IMR-90 (cell line): Measurements from ENCODE around the gene TMEM117. TPM values are rescaled to one million over a fixed set of nuclear protein-coding genes. Genes with fewer than 3 reads are reported as not detected.

Experiments used
- ATAC-seq: fragments of 200-7000 bp; cut with Tn5 transposase; 2 replicates; pipeline ENCODE4 v1.9.1; 2020; ENCODE audit warnings: low read depth, mild to moderate bottlenecking, moderate library complexity
- BruUV-seq: library from RNA; stranded (reverse); fragments of 400-500 nt; replicated peaks from 2 replicates; lab custom pipeline; 2021; lab: Mats Ljungman, UMichigan
- CTCF ChIA-PET: fragments of 300-600 bp; formaldehyde crosslinking; extraction: SDS; loops from one replicate; lab custom pipeline; 2021; ENCODE audit warnings: antibody characterized with exemption; lab: Yijun Ruan, JAX
- POLR2A ChIA-PET: fragments of 300-600 bp; sonication (Branson Sonifier 250); formaldehyde crosslinking; loops from one replicate; lab custom pipeline; 2022; ENCODE audit warnings: antibody characterized with exemption; ENCODE audit not compliant: unreplicated experiment; lab: Charles Lee
- DNase-seq: peaks from one replicate; pipeline ENCODE4 v3.0.0; 2013
- H2AFZ ChIP-seq: replicated peaks from 2 replicates; pipeline ENCODE3; 2013; ENCODE audit warnings: low read length, mild to moderate bottlenecking; ENCODE audit not compliant: poor library complexity
- H2AK5ac ChIP-seq: 2 replicates; pipeline ENCODE4 v1.6.1; 2013; ENCODE audit warnings: low read depth, low read length, inconsistent platforms
- H2AK9ac ChIP-seq: replicated peaks from 2 replicates; pipeline ENCODE3; 2013; ENCODE audit warnings: mild to moderate bottlenecking, low read depth, low read length, moderate library complexity; ENCODE audit not compliant: poor library complexity
- H2BK120ac ChIP-seq: 2 replicates; pipeline ENCODE4 v1.6.1; 2013; ENCODE audit warnings: low read depth, low read length, inconsistent platforms
- H2BK15ac ChIP-seq: 3 replicates; pipeline ENCODE4 v1.6.1; 2013; ENCODE audit warnings: low read depth, low read length, inconsistent platforms
- H2BK20ac ChIP-seq: 2 replicates; pipeline ENCODE4 v1.6.1; 2013; ENCODE audit warnings: low read depth, mild to moderate bottlenecking, inconsistent platforms, low read length, moderate library complexity
- H2BK5ac ChIP-seq: 2 replicates; pipeline ENCODE4 v1.6.1; 2013; ENCODE audit warnings: mild to moderate bottlenecking, low read depth, low read length, inconsistent platforms; ENCODE audit not compliant: poor library complexity, severe bottlenecking
- H3K14ac ChIP-seq: replicated peaks from 2 replicates; pipeline ENCODE4 v1.6.1; 2013; ENCODE audit warnings: low read depth, low read length, inconsistent platforms
- H3K18ac ChIP-seq: 2 replicates; pipeline ENCODE4 v1.6.1; 2013; ENCODE audit warnings: low read depth, low read length, control low read depth
- H3K23ac ChIP-seq: 2 replicates; pipeline ENCODE4 v1.6.1; 2013; ENCODE audit warnings: low read depth, low read length, inconsistent platforms
- H3K27ac ChIP-seq: 2 replicates; pipeline ENCODE4 v1.5.1; 2013; ENCODE audit warnings: mild to moderate bottlenecking, control low read depth, low read length; ENCODE audit not compliant: insufficient read depth
- H3K27me3 ChIP-seq: 2 replicates; pipeline ENCODE4 v1.6.1; 2013; ENCODE audit warnings: low read length; ENCODE audit not compliant: control insufficient read depth, insufficient read depth
- H3K36me3 ChIP-seq: 2 replicates; pipeline ENCODE4 v1.6.1; 2013; ENCODE audit warnings: low read length, mixed read lengths; ENCODE audit not compliant: control insufficient read depth, insufficient read depth
- H3K4ac ChIP-seq: 2 replicates; pipeline ENCODE4 v1.6.1; 2013; ENCODE audit warnings: low read depth, low read length, inconsistent platforms
- H3K4me1 ChIP-seq: 2 replicates; pipeline ENCODE4 v1.6.1; 2013; ENCODE audit warnings: low read length, mixed read lengths; ENCODE audit not compliant: control insufficient read depth, insufficient read depth
- H3K4me2 ChIP-seq: 2 replicates; pipeline ENCODE4 v1.6.1; 2013; ENCODE audit warnings: low read depth, mild to moderate bottlenecking, control low read depth, low read length, moderate library complexity
- H3K4me3 ChIP-seq: 2 replicates; pipeline ENCODE4 v1.5.1; 2013; ENCODE audit warnings: low read depth, mild to moderate bottlenecking, control low read depth, low read length, moderate library complexity; ENCODE audit not compliant: insufficient read depth
- H3K56ac ChIP-seq: 2 replicates; pipeline ENCODE4 v1.6.1; 2013; ENCODE audit warnings: low read length, inconsistent platforms; ENCODE audit not compliant: insufficient read depth; ENCODE audit errors: extremely low read depth
- H3K79me1 ChIP-seq, 2 experiments: 2 replicates each; pipeline ENCODE4 v1.6.1; 2013; ENCODE audit warnings: low read length in 2 of 2, inconsistent platforms in 1 of 2, low read depth in 1 of 2
- H3K9ac ChIP-seq: 2 replicates; pipeline ENCODE4 v1.6.1; 2013; ENCODE audit warnings: low read depth, low read length, control low read depth
- H3K9me1 ChIP-seq: 2 replicates; pipeline ENCODE4 v1.6.1; 2013; ENCODE audit warnings: low read length, inconsistent platforms; ENCODE audit not compliant: insufficient read depth
- H3K9me3 ChIP-seq: 2 replicates; pipeline ENCODE4 v1.6.1; 2013; ENCODE audit warnings: low read length; ENCODE audit not compliant: control insufficient read depth, insufficient read depth
- H4K20me1 ChIP-seq: 2 replicates; pipeline ENCODE4 v1.6.1; 2013; ENCODE audit warnings: low read length, inconsistent platforms; ENCODE audit not compliant: insufficient read depth
- H4K5ac ChIP-seq: 2 replicates; pipeline ENCODE4 v1.6.1; 2013; ENCODE audit warnings: mild to moderate bottlenecking, low read depth, low read length, control low read depth
- H4K8ac ChIP-seq, 2 experiments: 2 replicates each; pipeline ENCODE4 v1.6.1; 2013; ENCODE audit warnings: low read depth in 2 of 2, low read length in 2 of 2, control low read depth in 1 of 2, inconsistent platforms in 1 of 2
- H4K91ac ChIP-seq: 2 replicates; pipeline ENCODE4 v1.6.1; 2013; ENCODE audit warnings: low read depth, low read length, inconsistent platforms; ENCODE audit not compliant: insufficient read depth
- BHLHE40 ChIP-seq: fragments of 150-350 bp; IDR thresholded peaks from 2 replicates; pipeline ENCODE4 v1.6.1; 2016; ENCODE audit warnings: mild to moderate bottlenecking, low read depth, low read length
- CEBPB ChIP-seq: IDR thresholded peaks from 2 replicates; pipeline ENCODE4 v1.6.1; 2012; ENCODE audit warnings: low read depth, low read length, improper control_type of control experiment
- CHD1 ChIP-seq: IDR thresholded peaks from 2 replicates; pipeline ENCODE4 v1.6.1; 2012; ENCODE audit warnings: low read depth, low read length, improper control_type of control experiment
- CTCF ChIP-seq: conservative IDR thresholded peaks from 2 replicates; pipeline ENCODE4 v1.5.1; 2012; ENCODE audit warnings: mild to moderate bottlenecking, low read depth, low read length, improper control_type of control experiment
- FOS ChIP-seq: fragments of 150-350 bp; IDR thresholded peaks from 2 replicates; pipeline ENCODE4 v1.6.1; 2016; ENCODE audit warnings: low read depth, low read length
- MAFK ChIP-seq: IDR thresholded peaks from 2 replicates; pipeline ENCODE4 v1.6.1; 2012; ENCODE audit warnings: low read depth, low read length, improper control_type of control experiment
- MAZ ChIP-seq: IDR thresholded peaks from 2 replicates; pipeline ENCODE4 v1.6.1; 2012; ENCODE audit warnings: low read depth, mild to moderate bottlenecking, low read length, improper control_type of control experiment, moderate library complexity, borderline replicate concordance
- MXI1 ChIP-seq: IDR thresholded peaks from 2 replicates; pipeline ENCODE4 v1.6.1; 2012; ENCODE audit warnings: low read depth, mild to moderate bottlenecking, low read length, moderate library complexity, borderline replicate concordance
- POLR2A ChIP-seq: IDR thresholded peaks from 2 replicates; pipeline ENCODE4 v1.6.1; 2012; ENCODE audit warnings: mild to moderate bottlenecking, low read depth, low read length
- RCOR1 ChIP-seq: IDR thresholded peaks from 2 replicates; pipeline ENCODE4 v1.6.1; 2012; ENCODE audit warnings: mild to moderate bottlenecking, low read length, improper control_type of control experiment; ENCODE audit not compliant: insufficient replicate concordance
- SMC3 ChIP-seq: fragments of 150-350 bp; IDR thresholded peaks from 2 replicates; pipeline ENCODE4 v1.6.1; 2016; ENCODE audit warnings: low read depth, mild to moderate bottlenecking, antibody characterized with exemption, low read length, moderate library complexity
- WGBS, 2 experiments: methylation state at CpG; one replicate each; pipeline versions ENCODE4 v1.1.5 to v1.1.7; 2013; ENCODE audit warnings: missing lambda C conversion rate in 2 of 2; ENCODE audit not compliant: insufficient read length in 1 of 2; ENCODE audit errors: extremely low coverage in 2 of 2; 5-methylcytosine and 5-hydroxymethylcytosine counted together
- dilution Hi-C: fragments of 300-500 bp; cut with HindIII; formaldehyde crosslinking; loops from one replicate; pipeline ENCODE4 v1.14.3; 2018; ENCODE audit warnings: low sequenced_read_pairs; ENCODE audit not compliant: unreplicated experiment
- in situ Hi-C: fragments of 300-500 bp; cut with MboI; formaldehyde crosslinking; loops from 3 replicates; pipeline ENCODE4 v1.14.3; 2019; ENCODE audit warnings: low sequenced_read_pairs, inconsistent platforms, mixed read lengths
- intact Hi-C: fragments of 100-400 bp; cut with micrococcal nuclease; formaldehyde crosslinking; loops from 2 replicates; pipeline ENCODE4 v1.10.0; 2022
- polyA plus RNA-seq, 3 experiments: library from polyadenylated mRNA; depleted of rRNA; stranded (reverse); fragments of >200 nt; gene quantifications; 2 replicates each; pipeline ENCODE4 v1.2.3, GENCODE V29; 2012; ENCODE audit warnings: low replicate concordance in 1 of 3
- total RNA-seq: library from RNA; depleted of rRNA; stranded (reverse); fragments of >200 nt; gene quantifications from 2 replicates; pipeline ENCODE4 v1.2.3, GENCODE V29; 2012
- TF ChIP-seq, protein P1 (sequence below): fragments of 150-350 bp; IDR thresholded peaks from 2 replicates; pipeline ENCODE4 v1.6.1; 2017; ENCODE audit warnings: mild to moderate bottlenecking, antibody characterized with exemption, low read length, low read depth
- TF ChIP-seq, protein P2 (sequence below): fragments of 150-350 bp; IDR thresholded peaks from 2 replicates; pipeline ENCODE4 v1.6.1; 2016; ENCODE audit warnings: low read depth, mild to moderate bottlenecking, low read length, moderate library complexity, borderline replicate concordance

Gene TMEM117
- total and polyA plus RNA-seq, 2 of the 4 experiments (the other 2 are of a cell fraction): 8.7 to 21.0 TPM

DNA sequence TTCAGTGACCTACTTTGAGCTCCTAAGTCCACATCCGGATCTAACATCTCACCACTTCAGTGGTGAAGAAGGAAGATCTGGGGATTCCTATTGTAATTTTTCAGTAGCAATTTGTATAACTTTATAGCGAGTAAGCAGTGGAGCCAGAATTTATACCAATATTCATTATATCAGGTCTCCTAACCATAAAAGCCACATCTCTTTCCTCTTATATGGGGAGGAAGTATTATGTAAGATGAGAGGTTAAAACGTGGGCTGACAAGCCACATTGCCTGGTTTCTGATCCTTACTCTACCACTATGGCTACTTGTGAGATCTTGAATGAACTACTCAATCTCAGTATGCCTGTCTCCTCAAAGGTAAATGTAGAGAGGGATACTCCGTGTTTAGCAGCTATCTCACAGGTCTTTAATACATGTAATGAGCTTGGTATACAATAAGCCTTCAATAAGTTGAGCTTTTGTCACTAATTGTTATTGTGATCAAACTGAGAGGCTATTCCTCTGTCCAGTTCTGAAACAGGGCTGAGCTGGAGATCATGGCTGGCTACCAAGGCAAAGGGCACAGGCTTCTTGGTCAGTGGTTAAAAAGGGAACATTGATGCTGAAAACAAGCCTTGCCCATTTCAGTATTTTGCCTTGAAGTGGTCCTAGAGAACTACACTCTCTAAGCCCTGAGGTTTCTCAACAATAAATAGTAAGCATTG is 3.3 kb upstream of the TMEM117 start:
- no peak overlapping the region for H3K4ac ChIP-seq
- no peak overlapping the region for H3K14ac ChIP-seq
- intact Hi-C loops: no loop called here
- H3K36me3 ChIP-seq: no peaks in the 10 kb centered on the region
- H3K23ac ChIP-seq: no peak overlapping the region
- H2AK9ac ChIP-seq: no peak overlapping the region
- no peak overlapping the region for H3K27ac ChIP-seq
- H2BK5ac ChIP-seq: no peak overlapping the region
- in situ Hi-C loops: no loop called here
- no peak overlapping the region for H3K56ac ChIP-seq
- no peaks in the 10 kb centered on the region for H3K9me3 ChIP-seq
- H2AFZ ChIP-seq: no peak overlapping the region
- no peak overlapping the region for H2BK120ac ChIP-seq
- ChIA-PET CTCF (no interaction called here), POLR2A (no interaction called here)
- H4K8ac ChIP-seq: no peak overlapping the region
- no peak overlapping the region for H4K5ac ChIP-seq
- H4K91ac ChIP-seq: no peak overlapping the region
- no peaks in the 10 kb centered on the region for H4K20me1 ChIP-seq
- DNase-seq: no peak
- no CpG with 5 or more reads among the region's 4 CpGs for WGBS, 2 experiments
- TF ChIP-seq RCOR1: no peak
- TF ChIP-seq MXI1: no peak
- no peak for TF ChIP-seq SMC3
- no peak for TF ChIP-seq FOS
- no peak for TF ChIP-seq MAZ
- TF ChIP-seq, protein P1, sequence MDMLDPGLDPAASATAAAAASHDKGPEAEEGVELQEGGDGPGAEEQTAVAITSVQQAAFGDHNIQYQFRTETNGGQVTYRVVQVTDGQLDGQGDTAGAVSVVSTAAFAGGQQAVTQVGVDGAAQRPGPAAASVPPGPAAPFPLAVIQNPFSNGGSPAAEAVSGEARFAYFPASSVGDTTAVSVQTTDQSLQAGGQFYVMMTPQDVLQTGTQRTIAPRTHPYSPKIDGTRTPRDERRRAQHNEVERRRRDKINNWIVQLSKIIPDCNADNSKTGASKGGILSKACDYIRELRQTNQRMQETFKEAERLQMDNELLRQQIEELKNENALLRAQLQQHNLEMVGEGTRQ: no peak
- TF ChIP-seq CTCF: no peak
- TF ChIP-seq, protein P2, sequence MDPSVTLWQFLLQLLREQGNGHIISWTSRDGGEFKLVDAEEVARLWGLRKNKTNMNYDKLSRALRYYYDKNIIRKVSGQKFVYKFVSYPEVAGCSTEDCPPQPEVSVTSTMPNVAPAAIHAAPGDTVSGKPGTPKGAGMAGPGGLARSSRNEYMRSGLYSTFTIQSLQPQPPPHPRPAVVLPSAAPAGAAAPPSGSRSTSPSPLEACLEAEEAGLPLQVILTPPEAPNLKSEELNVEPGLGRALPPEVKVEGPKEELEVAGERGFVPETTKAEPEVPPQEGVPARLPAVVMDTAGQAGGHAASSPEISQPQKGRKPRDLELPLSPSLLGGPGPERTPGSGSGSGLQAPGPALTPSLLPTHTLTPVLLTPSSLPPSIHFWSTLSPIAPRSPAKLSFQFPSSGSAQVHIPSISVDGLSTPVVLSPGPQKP: no peak
- TF ChIP-seq CEBPB: no peak
- TF ChIP-seq BHLHE40: no peak
- no peak for TF ChIP-seq POLR2A
- TF ChIP-seq CHD1: no peak
- no peak for TF ChIP-seq MAFK
- H3K79me1 ChIP-seq: peaks cover 5 to 13% of the 10 kb centered on the region in 2 experiments; a peak in 1 of 4 replicates
- ATAC-seq: no peak
- no peak overlapping the region for H2BK20ac ChIP-seq
- H3K27me3 ChIP-seq: no peaks in the 10 kb centered on the region
- H2BK15ac ChIP-seq: no peak overlapping the region
- peaks cover 5% of the 10 kb centered on the region; the same call in 1 of the 2 replicates for H3K9me1 ChIP-seq
- H2AK5ac ChIP-seq: no peak overlapping the region
- H3K18ac ChIP-seq: no peak overlapping the region
- no peak overlapping the region for H3K4me2 ChIP-seq
- H3K4me1 ChIP-seq: peaks cover 2% of the 10 kb centered on the region
- BruUV-seq: no TSS peak
- dilution Hi-C loops: no loop called here
- H3K9ac ChIP-seq: no peak overlapping the region
- H3K4me3 ChIP-seq: no peak overlapping the region
